ENCODE data around the gene NFE2L1.

The NFE2L1 gene

DNA sequence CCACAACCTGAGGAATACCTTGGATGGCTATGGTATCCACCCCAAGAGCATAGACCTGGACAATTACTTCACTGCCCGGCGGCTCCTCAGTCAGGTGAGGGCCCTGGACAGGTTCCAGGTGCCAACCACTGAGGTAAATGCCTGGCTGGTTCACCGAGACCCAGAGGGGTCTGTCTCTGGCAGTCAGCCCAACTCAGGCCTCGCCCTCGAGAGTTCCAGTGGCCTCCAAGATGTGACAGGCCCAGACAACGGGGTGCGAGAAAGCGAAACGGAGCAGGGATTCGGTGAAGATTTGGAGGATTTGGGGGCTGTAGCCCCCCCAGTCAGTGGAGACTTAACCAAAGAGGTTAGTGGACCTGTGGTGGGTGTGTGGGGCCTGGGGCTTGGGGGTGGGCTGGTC is 3.1 kb downstream of the NFE2L1 start:
- H3K9ac ChIP-seq: no peak overlapping the region
- H3K27me3 ChIP-seq (ENCODE audit: insufficient read depth, low read depth): no peaks in the 10 kb centered on the region
- TF ChIP-seq, protein P1, sequence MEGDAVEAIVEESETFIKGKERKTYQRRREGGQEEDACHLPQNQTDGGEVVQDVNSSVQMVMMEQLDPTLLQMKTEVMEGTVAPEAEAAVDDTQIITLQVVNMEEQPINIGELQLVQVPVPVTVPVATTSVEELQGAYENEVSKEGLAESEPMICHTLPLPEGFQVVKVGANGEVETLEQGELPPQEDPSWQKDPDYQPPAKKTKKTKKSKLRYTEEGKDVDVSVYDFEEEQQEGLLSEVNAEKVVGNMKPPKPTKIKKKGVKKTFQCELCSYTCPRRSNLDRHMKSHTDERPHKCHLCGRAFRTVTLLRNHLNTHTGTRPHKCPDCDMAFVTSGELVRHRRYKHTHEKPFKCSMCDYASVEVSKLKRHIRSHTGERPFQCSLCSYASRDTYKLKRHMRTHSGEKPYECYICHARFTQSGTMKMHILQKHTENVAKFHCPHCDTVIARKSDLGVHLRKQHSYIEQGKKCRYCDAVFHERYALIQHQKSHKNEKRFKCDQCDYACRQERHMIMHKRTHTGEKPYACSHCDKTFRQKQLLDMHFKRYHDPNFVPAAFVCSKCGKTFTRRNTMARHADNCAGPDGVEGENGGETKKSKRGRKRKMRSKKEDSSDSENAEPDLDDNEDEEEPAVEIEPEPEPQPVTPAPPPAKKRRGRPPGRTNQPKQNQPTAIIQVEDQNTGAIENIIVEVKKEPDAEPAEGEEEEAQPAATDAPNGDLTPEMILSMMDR (conservative IDR thresholded peaks at IDR 0.05; ENCODE audit: low read depth, low read length): no peak
- no peaks in the 10 kb centered on the region; the same call in 1 of the 2 replicates for H3K36me3 ChIP-seq (ENCODE audit: insufficient read depth)
- H3K4me3 ChIP-seq (IDR thresholded peaks at IDR 0.05; ENCODE audit: insufficient read depth, low read depth, low read length): no peak overlapping the region
- H4K20me1 ChIP-seq (ENCODE audit: insufficient read depth): no peaks in the 10 kb centered on the region
- H2AFZ ChIP-seq (ENCODE audit: low read depth): no peak overlapping the region
- H3K79me2 ChIP-seq (ENCODE audit: insufficient read depth, low read depth): peaks cover 88% of the 10 kb centered on the region
- peaks cover 73% of the 10 kb centered on the region for H3K4me1 ChIP-seq (ENCODE audit: low read depth, poor library complexity, severe bottlenecking)
- H3K27ac ChIP-seq: peak overlapping the region; percentile 94; the same call in 1 of the 2 replicates
- peak overlapping the region; percentile 80 for H3K4me2 ChIP-seq

DNA sequence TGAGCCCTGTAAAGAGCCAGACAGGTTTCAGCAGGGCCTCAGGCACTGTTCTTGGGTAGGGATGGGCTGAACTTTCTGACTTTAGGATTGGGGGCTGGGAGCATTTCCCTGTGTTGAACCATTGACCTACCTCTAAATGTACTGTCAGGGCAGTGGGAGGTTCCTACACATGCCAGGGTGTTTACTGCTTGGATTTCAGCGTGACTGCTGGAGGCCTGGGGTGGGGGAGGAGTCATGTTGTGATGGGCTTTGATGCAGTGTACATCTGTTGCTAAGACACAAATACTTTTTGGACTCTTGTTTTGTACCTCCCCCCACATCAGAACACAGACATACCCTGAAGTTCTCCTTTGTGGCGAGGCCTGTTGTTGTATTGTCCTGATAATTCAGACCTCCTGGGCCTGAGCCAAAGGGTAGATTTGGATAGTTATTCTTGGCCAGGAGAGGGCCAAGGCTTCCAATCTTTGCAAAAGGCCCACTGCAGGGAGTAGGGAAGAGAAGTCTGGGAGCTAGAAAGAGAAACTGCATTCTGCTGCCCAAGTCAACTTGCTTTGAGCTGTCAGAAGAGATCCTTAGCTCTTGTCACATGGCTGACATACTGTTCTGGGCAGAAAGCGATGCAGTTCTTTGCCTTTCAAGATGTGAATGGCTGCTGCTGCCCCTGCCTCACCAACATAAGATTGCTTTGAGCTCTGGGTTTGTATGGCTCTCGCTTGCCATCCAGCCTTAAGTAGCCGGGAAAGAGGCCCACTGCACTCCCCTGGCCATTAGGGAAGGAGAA is 3.7 kb downstream of the NFE2L1 start:
- no peak overlapping the region; the same call in 1 of the 2 replicates for H3K9ac ChIP-seq
- H2AFZ ChIP-seq (ENCODE audit: low read depth): no peak overlapping the region
- H3K4me2 ChIP-seq: peak overlapping the region; percentile 80
- H3K79me2 ChIP-seq (ENCODE audit: insufficient read depth, low read depth): peaks cover 85% of the 10 kb centered on the region
- TF ChIP-seq, protein P1 (conservative IDR thresholded peaks at IDR 0.05; ENCODE audit: low read depth, low read length): no peak
- H3K27me3 ChIP-seq (ENCODE audit: insufficient read depth, low read depth): no peaks in the 10 kb centered on the region
- no peaks in the 10 kb centered on the region for H4K20me1 ChIP-seq (ENCODE audit: insufficient read depth)
- peak overlapping the region; percentile 94 for H3K27ac ChIP-seq
- H3K36me3 ChIP-seq (ENCODE audit: insufficient read depth): no peaks in the 10 kb centered on the region; the same call in 1 of the 2 replicates
- no peak overlapping the region for H3K4me3 ChIP-seq (IDR thresholded peaks at IDR 0.05; ENCODE audit: insufficient read depth, low read depth, low read length)
- H3K4me1 ChIP-seq (ENCODE audit: low read depth, poor library complexity, severe bottlenecking): peaks cover 73% of the 10 kb centered on the region

DNA sequence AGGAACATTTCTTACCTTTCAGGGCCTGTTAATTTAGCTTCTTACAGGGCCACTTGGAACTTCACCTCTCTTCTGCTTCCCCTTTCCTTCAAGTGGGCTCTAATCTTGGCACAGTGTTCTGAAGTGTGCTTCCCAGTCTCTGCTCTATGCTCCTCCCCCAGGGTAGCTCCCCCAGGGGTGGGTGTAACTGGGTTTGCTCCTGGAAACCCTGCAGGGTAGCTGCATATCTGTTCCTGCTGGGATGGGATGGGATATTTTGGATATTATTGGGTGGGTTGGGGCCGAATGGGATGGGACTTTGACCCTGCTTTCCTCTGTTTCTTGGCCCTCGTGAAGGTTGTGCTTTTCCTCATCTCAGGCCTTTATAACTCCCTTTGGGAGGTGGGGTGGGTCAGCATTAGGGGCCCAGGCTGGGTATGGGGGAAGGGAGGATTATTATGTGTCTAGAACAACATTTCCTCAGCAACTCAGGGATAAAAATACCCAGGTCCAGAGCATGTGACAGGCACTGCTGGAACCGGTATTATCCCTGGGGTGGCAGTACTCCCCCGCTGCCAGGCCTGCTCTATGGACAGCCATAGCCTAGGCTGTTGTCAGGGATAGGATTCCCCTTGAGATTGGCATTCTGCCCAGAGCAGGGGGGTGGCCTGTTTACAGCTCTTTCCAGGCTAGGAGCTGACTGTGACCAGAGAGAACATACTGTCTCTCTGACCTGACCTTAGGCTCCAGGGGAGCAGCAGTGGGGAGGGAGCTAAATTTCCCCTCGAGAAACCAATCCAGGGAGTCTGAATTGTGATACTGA is 5.0 kb downstream of the NFE2L1 start:
- no peaks in the 10 kb centered on the region for H4K20me1 ChIP-seq (ENCODE audit: insufficient read depth)
- TF ChIP-seq, protein P1 (conservative IDR thresholded peaks at IDR 0.05; ENCODE audit: low read depth, low read length): no peak
- H3K4me2 ChIP-seq: peak overlapping the region; percentile 80
- H3K27me3 ChIP-seq (ENCODE audit: insufficient read depth, low read depth): no peaks in the 10 kb centered on the region
- peaks cover 85% of the 10 kb centered on the region for H3K4me1 ChIP-seq (ENCODE audit: low read depth, poor library complexity, severe bottlenecking)
- no peak overlapping the region for H2AFZ ChIP-seq (ENCODE audit: low read depth)
- peaks cover 8% of the 10 kb centered on the region; the same call in 1 of the 2 replicates for H3K36me3 ChIP-seq (ENCODE audit: insufficient read depth)
- H3K9ac ChIP-seq: peak overlapping the region; percentile 2; the same call in 1 of the 2 replicates
- H3K27ac ChIP-seq: peak overlapping the region; percentile 94; the same call in 1 of the 2 replicates
- H3K4me3 ChIP-seq (IDR thresholded peaks at IDR 0.05; ENCODE audit: insufficient read depth, low read depth, low read length): no peak overlapping the region
- H3K79me2 ChIP-seq (ENCODE audit: insufficient read depth, low read depth): peaks cover 85% of the 10 kb centered on the region

DNA sequence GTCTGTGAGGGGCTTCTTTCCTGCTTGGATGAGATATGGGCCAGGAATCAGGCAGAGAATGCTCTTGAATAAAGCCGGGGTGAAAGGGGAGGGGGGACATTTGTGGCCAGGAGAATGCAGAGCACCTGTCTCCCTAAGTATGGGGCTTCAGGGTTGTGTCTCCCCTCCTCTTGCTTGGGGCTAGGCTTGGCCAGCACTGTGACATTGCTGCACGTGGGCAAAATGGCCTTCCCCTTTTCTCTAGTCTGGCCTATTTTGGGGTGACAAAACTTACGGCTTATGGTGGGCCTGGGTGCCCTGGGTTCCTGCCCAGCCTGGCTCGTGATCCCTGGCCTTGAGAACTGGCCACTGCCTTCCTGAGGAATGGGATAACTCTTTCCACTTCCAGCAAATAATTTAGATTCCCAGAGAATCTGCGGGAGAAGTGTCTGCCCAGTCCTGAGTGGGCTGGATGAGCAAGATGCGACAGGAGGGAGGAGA is 5.6 kb downstream of the NFE2L1 start:
- Histone ChIP-seq H3K27me3 (ENCODE audit: insufficient read depth, low read depth) (no peaks in the 10 kb centered on the region), H3K4me3 (IDR thresholded peaks at IDR 0.05; ENCODE audit: insufficient read depth, low read depth, low read length) (no peak overlapping the region), H3K36me3 (ENCODE audit: insufficient read depth) (peaks cover 9% of the 10 kb centered on the region; the same call in 1 of the 2 replicates), H3K4me2 (peak overlapping the region; percentile 80), H2AFZ (ENCODE audit: low read depth) (no peak overlapping the region), H3K27ac (peak overlapping the region; percentile 94; the same call in 1 of the 2 replicates), H4K20me1 (ENCODE audit: insufficient read depth) (no peaks in the 10 kb centered on the region), H3K4me1 (ENCODE audit: low read depth, poor library complexity, severe bottlenecking) (peaks cover 90% of the 10 kb centered on the region), H3K79me2 (ENCODE audit: insufficient read depth, low read depth) (peaks cover 90% of the 10 kb centered on the region), H3K9ac (peak overlapping the region; percentile 2; the same call in 1 of the 2 replicates)
- TF ChIP-seq, protein P1 (conservative IDR thresholded peaks at IDR 0.05; ENCODE audit: low read depth, low read length): no peak
